ENCODE measurements around the gene LPAR1.

LPAR1 gene

DNA sequence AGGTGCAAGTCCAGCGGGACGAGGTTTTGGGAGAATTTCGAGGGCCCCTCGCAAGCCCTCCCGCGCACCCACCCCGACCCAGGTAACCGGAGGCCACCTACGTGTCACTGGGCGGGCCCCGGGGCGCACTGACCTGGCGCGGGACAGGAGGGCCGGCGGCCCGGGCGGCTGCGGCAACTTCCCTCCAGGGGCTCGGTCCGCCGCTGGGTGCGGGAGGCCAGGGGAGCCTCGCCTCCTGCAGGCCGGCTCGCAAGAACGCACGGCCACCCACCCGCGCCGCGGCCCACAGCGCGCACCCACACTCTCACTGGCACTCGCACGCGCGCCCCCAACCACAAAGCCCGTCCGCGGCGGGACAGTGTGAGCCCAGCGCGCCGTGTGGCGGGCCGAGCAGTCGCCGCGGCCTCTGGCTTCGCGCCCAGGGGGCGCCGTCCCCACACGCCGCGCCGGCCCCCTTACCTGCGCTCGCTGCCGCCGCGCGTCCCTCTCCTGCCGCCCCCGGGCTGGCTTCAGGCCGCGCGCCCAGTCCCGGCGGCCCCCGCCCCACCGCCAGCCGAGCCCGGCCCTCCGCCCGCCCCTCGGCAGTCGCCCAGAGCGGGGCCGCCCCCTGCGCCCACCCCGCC lies 451 bp downstream of the LPAR1 start:
- DNase-seq (ENCODE audit: low read depth in 2 of 2): no peak

DNA sequence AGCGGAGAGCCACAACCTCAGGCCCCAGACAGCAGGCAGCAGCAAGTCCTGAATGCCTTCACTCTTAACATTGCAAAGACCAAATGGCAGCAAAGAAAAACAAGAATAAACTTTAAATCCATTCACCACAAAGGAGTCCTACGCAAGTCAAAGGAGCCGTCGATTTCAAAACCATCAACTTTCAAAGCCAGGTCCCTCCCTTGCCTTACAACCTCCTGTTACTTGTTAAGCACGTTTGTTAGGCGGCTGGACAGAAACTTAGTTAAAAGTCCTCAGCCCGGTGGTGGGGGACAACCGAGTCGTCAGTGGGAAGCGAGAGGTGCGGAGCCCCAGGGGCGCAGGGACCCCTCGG lies 938 bp downstream of the LPAR1 start:
- no peak for DNase-seq (ENCODE audit: low read depth in 2 of 2)

DNA sequence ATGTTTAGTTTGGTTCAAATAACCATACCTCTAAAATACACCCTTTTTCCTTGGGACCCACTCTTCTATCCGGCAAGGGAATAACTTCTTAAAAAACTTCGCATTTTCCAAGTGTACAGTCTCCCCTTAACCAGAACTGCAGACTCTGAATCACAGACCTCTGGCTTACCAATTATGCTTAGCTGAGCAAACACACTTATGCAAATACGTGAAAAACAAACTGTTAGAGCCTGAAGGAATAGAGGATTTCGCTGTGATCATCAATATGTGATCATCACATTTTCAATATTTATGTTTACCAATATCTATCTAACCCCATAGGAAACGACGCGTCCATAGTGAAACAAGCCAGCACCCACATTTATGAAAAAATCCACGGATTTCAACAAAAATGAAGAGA lies 1.3 kb downstream of the LPAR1 start:
- DNase-seq (ENCODE audit: low read depth in 2 of 2): no peak

DNA sequence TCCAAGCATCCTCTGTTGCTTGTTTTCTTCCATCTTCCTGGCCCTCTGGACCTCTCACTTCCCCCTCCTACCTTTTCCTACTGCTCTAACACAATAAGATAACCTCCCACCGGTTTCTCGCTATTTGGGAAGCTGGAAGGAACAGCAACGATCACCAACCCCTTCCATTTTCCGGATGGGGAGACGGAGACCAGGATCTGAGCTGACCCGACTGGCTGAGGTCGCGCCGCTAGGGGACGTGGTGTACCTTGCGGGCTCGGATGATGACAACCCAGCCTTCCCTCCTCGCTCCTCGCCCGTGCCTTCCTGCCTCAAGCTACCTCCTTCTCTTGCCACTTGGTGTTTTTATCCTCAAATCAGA lies 1.9 kb downstream of the LPAR1 start:
- no peak for DNase-seq (ENCODE audit: low read depth in 2 of 2)

DNA sequence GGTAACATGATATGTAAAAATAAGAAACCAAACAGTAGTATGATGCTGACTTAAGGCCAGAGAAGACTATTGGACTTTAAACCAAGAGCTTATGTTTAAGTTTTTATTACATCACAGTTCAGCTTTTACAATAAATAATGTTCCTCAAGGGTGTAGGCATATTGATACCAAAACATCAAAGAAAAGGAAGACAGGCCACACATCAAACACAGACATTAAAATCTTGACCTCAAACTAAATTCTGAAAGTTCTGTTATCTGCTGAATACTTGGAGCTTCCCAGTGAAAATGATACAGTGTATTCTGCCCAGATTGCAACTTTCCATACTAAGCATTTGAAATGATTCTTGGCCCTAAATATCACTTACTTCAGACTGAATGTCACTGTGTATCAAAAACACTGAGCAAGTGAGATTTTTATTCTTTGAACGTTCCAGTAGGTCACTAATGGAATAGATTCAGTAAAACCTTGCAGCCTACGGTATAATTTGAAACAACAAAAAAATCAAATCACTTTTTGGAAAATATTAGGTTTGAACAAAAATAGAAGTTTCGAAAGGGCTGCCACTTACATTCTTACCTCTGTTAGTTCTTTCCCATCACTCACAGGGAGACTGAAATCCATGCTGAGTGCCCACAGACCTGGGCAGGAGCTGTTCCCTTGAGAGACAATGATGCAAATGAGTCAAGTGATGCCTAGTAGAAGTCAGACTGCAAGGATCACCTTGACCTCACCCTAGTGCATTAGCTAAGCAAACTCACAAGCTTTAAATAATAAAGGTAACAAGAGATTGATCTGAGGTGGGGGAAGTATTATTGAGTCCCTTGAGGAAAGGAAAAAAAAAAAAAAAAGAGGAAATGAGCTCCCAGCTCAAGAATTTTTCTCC lies 2.5 kb downstream of the LPAR1 start:
- DNase-seq (ENCODE audit: low read depth in 2 of 2): no peak

DNA sequence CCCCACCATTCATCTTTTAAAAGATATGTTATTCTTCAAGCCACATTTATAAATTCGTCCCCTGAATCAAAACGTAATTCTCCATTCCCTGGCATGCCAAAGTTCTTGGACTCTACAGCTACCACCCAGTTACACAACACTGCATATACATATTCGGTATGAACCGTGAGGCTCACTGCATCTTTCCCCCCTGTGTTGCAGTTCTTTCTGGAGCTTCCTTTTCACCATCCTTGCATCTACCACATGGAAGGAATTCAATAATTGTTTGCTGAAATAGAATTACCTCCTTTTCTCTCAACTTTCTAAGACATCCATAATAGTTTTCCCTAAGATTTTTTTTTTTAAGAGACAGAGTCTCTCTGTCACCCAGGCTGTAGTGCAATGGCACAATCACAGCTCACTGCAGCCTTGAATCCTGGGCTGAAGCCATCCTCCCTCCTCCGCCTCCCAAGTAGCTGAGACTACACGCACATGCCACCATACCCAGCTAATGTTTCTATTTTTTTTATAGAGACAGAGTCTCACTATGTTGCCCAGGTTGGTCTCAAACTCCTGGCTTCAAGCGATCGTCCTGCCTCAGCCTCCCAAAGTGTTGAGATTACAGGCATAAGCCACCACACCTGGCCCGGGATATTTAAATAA lies 3.3 kb downstream of the LPAR1 start:
- DNase-seq (ENCODE audit: low read depth in 2 of 2): no peak

DNA sequence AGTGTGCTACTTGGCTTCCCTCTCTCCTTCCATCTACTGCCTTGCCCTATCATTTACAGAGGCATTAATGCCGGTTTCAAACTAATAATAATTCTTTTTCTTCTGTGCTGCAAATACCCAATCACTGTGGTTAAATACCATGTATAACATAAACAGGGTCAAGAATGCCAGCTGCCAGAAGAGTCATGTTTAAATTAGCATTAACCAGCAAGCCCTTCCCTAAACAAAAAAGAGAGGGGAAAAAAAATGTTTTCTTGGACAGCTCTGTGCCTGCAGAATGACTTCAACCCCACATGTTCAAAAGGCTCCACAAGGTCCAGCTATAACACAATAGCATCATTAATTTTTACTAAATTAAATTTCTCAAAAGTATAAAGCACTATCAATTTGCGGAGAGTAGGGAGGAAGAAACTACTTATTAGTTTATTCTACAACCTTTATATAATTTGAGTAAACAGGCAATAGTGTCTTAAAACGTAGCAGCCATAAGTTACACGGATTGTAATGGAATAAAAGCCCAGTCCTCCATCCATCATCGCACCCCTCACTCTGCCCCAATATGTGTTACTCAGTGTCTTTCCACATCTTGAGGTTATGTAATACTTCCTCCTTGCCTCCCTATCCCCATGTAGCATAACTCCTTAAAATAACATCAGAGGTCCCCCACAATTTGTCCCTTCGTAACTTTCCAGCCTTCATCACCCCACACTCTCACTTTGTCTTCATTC lies 3.9 kb downstream of the LPAR1 start:
- no peak for DNase-seq (ENCODE audit: low read depth in 2 of 2)

DNA sequence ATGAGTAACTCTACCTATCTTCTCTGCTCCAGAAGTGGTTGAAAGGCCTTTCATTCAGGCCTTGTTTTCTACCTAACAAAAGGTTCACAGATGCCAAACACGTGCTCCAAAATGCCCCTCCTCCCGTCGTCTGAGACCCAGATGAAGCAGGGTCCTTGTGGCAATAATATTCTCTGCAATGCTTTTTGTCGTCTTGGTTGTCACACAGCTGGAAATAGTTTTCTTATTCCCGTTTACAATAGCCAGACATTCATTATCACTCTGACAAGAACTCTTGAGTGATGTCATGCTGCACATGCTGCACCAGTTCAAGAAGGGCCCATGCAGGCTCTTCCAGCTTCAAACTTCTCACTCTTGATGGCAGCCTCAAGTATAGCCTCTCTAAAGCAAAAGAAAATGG lies 7.8 kb downstream of the LPAR1 start:
- DNase-seq (ENCODE audit: low read depth in 2 of 2): no peak

DNA sequence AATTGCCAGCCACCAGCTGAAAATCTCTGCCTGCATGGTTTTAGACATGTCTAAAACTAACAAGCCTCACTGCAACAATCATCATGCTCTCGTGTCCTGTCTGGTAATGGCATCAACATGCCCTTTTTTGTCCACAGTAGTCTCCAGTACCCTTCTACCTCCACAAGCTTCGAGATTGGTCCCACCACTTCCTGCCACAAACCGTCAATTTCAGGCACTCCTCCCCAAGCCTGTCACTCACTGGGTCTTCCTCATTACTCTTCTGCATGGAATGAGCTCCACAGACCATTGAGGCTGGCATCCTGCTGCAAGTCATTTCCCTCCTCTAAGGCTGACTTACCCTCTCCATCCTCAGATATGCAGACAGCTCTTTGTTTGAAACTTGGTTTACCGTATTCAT lies 9.0 kb downstream of the LPAR1 start:
- DNase-seq (ENCODE audit: low read depth in 2 of 2): no peak

DNA sequence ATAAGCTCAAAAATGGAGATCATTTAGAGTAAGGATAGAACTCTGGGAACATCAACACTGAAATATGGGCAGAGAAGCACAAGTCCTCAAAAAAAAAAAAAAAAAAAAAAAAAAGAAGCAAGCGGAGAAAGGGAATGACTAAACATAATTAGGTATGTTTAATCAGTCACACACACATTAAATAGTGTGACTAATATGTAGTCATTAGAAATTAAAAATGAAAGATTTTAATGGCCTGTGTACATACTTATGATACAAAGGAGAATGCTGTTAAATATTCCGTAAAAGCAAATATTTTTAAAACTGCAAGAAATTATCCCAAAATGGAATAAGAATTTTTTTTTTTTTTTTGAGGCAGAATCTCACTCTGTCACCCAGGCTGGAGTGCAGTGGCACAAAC lies 10.5 kb downstream of the LPAR1 start:
- no peak for DNase-seq (ENCODE audit: low read depth in 2 of 2)

DNA sequence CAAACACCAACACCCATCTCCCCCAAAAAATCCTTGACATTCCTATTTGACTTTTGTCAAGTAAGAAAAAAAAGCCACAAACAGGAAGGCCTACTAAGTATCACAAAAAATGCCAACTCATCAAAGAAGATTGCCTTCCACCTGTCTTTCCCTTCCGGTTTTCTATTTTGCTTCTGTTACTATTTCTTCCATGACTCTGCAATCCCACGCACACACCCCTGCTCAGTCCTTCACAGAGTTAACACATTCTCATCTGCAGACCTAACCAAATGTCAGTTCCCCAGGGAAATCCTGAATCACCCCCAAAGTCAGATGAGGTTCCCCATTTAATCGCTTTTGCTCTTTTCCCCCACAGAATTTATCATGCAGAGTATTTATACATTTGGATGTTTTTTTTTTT lies 15.1 kb downstream of the LPAR1 start:
- DNase-seq (ENCODE audit: low read depth in 2 of 2): no peak

DNA sequence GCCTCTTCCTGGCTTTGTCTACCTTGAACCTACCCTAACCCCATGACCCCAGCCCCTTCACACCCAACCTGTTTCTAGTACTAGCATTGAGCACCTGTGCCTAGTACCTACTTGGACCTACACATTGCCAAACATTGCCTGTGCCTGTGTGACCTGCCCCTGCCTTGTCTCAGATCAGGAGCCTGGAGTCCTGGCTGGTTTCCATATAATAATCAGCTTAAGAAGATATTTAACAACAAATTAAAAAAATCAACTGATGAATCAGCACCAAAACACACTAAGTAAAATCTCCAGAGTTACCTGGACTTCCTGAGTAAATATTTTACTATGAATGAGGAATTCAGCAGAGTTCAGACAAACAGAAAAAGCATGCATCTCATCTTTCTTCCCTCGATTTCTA lies 17.7 kb downstream of the LPAR1 start:
- no peak for DNase-seq (ENCODE audit: low read depth in 2 of 2)

DNA sequence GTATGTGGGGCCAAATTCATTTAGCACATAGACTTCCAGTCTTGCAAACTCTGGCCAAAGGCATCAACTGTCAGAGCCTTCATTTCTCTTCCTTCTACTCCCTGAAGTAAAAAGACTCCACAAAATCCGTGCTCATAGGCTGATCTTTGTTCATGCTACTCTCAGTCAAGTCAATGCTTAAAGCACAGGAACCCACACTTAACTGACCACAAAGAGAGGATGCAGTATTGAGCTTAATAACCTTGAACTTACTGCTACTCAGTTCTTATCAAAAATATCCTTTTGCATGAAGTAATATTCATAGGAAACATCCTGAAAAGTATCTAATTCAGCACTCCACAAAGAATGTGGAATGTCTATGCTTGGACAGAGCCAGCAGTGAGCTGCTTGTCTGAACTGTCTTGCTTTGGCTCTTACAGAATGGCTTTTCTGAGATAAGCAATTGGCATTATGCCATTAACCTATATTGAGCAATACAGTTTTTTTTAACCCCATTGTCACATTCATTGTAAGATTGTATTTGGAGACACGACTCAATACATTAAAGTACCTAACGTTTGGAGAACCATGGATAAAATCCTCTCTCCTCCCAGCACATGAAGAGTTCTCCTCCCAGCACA lies 21.7 kb downstream of the LPAR1 start:
- DNase-seq (ENCODE audit: low read depth in 2 of 2): no peak

DNA sequence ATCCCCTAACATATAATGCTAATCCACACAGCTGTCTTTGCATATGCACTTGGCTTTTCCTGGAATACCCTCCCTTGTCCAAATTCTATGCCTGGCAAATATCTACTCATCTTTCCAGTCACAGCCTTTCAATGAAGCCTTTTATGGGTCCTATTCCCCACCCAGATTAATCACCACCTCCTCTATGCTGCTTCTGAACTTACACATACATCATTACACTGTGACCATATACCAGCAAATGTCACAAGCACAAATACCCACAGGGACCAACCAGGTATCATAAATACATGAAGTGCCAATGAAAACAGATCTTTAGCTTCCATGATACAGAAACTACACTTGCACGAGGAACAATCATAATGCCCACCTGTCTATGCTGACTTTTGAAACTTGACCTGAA lies 22.3 kb downstream of the LPAR1 start:
- no peak for DNase-seq (ENCODE audit: low read depth in 2 of 2)

DNA sequence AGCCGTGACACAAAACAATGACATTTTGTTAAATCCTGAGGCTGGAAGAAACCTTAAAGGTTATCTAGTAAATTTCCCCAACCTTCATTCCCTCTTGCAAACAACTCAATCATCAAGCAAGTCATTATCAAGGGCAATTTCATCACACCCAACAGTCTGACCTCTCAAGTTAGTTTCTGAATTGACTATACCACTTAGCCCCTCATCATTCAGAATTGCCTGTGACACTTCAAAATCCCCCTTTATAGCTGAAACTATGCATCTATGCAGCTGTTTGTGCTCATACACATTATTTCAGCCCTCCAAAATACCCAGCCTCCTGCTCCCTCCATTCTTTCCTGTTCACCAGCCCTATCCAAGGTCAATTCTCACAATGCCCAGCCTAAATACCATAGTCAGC lies 24.6 kb downstream of the LPAR1 start:
- DNase-seq (ENCODE audit: low read depth in 2 of 2): no peak

DNA sequence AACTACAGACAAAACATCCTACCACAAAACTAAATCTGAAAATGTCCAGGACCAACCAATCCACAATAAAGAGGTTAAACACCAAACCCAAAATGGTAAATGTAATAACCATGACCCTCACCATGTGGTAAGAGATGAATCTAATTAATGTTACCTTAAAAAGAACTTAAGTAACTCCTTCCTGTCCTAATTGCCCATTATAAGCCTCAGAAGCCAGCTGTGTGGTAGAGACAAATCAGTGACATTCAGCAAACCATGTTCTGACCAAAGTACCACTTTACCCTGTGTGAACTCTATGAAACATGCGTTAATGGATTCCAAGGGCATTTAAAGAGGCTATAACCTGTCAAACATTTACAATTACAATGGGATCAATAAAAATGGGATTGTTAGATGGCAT lies 25.0 kb downstream of the LPAR1 start:
- no peak for DNase-seq (ENCODE audit: low read depth in 2 of 2)

DNA sequence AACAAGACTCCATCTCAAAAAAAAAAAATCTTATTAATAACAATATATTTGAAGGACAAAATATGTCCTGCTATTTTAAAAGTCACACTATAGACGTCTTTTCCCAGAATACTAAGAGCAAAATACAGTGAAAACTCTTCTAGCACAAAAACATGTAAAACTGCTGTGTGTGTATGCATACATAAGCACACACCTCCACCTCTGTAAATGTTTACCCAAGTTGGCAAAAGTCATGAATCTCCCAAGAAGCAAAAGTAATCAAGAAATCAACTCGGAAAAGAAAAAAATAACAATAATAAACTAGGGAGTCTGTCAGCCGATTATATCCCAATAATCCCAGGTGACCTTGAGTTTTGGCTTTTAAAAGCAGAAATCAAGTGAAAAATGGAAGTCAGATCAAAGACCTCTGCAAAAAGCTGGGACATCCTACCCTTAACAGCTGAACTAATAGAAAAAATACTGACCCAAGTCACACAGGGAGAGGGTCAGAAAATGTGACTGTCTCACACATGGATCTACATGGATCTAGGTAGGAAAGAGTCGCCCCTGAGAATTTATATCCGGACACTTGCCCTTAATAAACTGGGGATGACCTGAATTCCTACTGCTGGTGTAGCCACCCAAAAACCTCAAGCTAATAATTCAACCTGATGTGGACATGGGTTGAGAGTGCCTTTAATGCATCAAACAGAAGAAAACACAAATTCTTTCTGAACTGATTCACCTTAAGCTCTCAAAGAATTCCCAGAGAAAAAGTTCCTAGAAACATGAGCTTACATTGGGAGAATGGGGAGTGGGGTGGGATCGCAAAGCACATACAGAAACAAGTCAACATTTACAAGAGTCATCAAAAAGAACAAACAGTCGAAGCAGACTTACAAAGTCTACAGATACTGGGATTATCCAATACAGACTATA lies 29.9 kb downstream of the LPAR1 start:
- DNase-seq (ENCODE audit: low read depth in 2 of 2): no peak

DNA sequence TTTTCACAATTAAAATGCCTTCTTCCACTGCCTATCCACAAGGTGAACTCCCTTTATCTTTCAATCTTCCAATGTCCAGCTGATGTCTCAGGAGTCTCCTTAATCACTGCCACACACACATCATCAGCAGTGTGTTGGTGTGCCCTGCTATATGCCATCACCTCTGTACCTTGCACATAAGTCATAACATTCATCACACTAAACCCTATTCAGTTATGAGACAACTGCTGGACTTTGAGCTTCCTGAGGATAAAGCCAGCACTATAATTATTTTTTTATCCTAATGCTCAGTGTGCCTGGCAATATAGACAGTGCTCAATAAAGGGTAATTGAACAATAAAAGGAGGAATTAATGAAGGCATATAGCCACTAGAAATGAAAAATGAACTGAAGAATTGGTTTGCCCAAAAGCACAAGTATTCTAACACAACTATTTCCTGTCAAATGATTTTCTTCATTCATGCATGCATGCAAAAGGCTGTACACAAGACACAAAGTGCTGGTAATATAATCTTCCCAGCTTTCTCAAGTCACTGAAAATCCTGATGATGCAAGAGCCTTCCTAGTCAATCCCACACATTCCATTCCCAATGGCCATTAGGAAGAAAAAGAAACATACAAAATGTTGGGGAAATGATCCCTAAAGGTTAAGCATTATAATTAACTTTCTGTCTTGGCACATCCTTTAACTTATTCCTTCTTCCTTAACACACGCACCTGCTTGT lies 32.4 kb downstream of the LPAR1 start:
- no peak for DNase-seq (ENCODE audit: low read depth in 2 of 2)

DNA sequence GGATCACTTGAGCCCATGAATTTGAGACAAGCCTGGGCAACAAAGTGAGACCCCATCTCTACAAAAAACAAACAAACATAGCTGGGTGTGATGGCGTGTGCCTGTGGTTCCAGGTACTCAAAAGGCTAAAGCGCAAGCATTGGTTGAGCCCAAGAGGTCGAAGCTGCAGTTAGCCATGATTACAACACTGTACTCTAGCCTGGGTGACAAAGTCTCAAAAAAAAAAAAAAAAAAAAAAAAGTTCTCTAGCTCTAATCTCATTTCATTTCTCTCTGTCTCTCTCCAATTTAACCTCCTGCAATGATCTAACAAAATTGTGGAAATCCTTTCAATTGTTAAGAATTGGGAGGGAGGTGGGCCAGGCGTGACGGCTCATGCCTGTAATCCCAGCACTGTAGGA lies 33.3 kb downstream of the LPAR1 start:
- no peak for DNase-seq (ENCODE audit: low read depth in 2 of 2)

DNA sequence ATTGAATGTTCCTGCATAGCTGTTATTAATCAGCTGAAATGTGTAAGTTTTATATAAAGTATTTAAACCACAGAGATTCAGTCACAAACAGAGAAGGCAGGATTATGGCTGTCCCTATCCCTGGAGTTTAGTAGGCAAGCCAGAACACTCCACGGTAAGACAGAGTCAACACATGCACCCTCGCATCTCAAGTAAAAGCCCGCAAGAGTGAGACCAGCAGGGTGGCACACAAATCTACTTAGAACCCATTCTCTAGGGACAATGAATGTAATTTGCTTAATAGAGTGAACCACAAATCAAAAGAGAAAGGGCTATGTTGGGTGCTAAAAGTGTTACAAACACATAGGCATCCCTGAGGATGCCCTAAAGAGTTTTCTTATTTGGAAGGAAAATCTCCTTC lies 35.1 kb downstream of the LPAR1 start:
- DNase-seq (ENCODE audit: low read depth in 2 of 2): no peak
